Measurements from ENCODE around the gene AFF2. TPM values are rescaled to one million over a fixed set of nuclear protein-coding genes. Genes with fewer than 3 reads are reported as not detected.

Gene AFF2
- total RNA-seq, 1 experiment from 2014 or later = 0.16 TPM

DNA sequence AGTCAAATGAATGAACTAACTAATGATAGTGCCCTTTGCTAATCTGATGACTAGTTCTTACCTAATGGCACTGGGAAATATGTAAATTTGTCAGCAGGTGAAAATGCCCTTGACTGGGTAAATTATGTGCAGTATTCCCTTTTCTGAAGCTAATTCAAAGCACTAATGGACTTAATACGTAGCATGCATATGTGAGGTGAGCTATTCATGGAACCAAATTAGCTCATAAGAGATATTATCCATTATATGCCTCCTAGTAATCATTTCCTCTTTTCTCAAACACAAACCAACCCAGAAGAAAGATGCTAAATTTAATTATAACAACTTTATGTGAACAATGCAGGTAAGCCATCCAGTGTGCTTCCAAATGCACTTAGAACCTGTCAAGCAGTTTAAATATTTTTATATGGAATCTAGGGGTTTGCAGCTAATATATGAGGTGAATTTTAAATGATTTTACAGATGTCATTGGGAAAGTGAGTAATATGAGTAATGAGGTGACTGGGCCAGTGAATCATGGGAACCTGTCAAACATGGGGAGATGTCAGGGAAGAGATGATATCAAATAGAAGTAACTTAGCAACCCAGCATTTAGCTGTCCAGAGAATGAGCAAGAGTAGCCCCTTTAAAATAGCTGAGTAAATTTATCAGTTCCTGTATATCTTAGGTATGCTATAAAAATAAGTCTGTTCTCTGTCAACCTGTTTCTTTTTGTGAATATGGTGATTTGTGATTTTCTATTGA lies 315.0 kb downstream of the AFF2 start:
- no TSS peak for BruUV-seq (replicated peaks)
- intact Hi-C loops (cut with micrococcal nuclease; ENCODE audit: unreplicated experiment) = no loop called here
- Histone ChIP-seq H3K4me1 (no peaks in the 10 kb centered on the region), H3K9me3 (no peaks in the 10 kb centered on the region), H3K4me3 (ENCODE audit: low read depth, low read length) (no peak overlapping the region), H3K27me3 (replicated peaks; ENCODE audit: control insufficient read depth, insufficient read depth, low read length) (no peaks in the 10 kb centered on the region), H3K36me3 (ENCODE audit: control insufficient read depth, insufficient read depth, low read length) (no peaks in the 10 kb centered on the region)
- no peak overlapping the region for H3K27ac Mint-ChIP-seq (ENCODE audit: unreplicated experiment)
- no peaks in the 10 kb centered on the region for H3K4me1 Mint-ChIP-seq (ENCODE audit: low read depth, unreplicated experiment)
- peaks cover 3% of the 10 kb centered on the region for H3K27me3 Mint-ChIP-seq (ENCODE audit: insufficient read depth, unreplicated experiment)
- ChIA-PET CTCF (no interaction called here), POLR2A (no interaction called here)
- H3K36me3 Mint-ChIP-seq (ENCODE audit: insufficient read depth, unreplicated experiment) = no peaks in the 10 kb centered on the region
- no peak overlapping the region for H3K4me3 Mint-ChIP-seq (ENCODE audit: unreplicated experiment)
- TF ChIP-seq, protein P1, sequence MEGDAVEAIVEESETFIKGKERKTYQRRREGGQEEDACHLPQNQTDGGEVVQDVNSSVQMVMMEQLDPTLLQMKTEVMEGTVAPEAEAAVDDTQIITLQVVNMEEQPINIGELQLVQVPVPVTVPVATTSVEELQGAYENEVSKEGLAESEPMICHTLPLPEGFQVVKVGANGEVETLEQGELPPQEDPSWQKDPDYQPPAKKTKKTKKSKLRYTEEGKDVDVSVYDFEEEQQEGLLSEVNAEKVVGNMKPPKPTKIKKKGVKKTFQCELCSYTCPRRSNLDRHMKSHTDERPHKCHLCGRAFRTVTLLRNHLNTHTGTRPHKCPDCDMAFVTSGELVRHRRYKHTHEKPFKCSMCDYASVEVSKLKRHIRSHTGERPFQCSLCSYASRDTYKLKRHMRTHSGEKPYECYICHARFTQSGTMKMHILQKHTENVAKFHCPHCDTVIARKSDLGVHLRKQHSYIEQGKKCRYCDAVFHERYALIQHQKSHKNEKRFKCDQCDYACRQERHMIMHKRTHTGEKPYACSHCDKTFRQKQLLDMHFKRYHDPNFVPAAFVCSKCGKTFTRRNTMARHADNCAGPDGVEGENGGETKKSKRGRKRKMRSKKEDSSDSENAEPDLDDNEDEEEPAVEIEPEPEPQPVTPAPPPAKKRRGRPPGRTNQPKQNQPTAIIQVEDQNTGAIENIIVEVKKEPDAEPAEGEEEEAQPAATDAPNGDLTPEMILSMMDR (IDR thresholded peaks at IDR 0.05; ENCODE audit: insufficient read depth in 1 of 2, low read depth in 1 of 2, low read length in 1 of 2, severe bottlenecking in 1 of 2, unreplicated experiment in 1 of 2) = no peak
- H3K9me3 Mint-ChIP-seq (ENCODE audit: unreplicated experiment) = no peaks in the 10 kb centered on the region
- DNase-seq = no peak

GRCh38 chrX:148823986-148824385 lies 323.6 kb downstream of the AFF2 start:
- Mint-ChIP-seq H3K27me3 (ENCODE audit: insufficient read depth, unreplicated experiment) (no peaks in the 10 kb centered on the region), H3K4me1 (ENCODE audit: low read depth, unreplicated experiment) (no peaks in the 10 kb centered on the region), H3K9me3 (ENCODE audit: unreplicated experiment) (no peaks in the 10 kb centered on the region)

DNA sequence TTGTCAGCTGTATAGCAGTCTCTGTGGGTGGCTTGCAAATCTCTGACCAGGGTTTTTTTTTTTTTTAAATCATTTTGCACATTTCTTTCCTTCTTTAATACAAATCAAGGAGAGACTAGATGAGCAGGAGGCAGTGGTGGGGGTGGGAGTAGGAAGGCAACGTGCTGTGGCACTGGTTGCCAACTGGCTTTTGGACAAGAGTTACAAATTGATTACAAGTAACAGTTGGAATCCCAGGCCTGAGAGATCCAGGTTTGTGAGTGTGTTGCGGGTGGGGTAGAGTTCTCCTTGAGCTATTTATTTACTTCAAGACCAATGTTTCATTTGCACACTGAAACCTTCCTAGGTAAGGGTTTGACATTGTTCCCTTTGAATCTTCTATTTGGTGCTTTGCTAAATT lies 325.3 kb downstream of the AFF2 start:
- intact Hi-C loops (cut with micrococcal nuclease; ENCODE audit: unreplicated experiment) = no loop called here
- Histone ChIP-seq H3K4me1 (no peaks in the 10 kb centered on the region), H3K9me3 (no peaks in the 10 kb centered on the region), H3K36me3 (ENCODE audit: control insufficient read depth, insufficient read depth, low read length) (no peaks in the 10 kb centered on the region), H3K27me3 (replicated peaks; ENCODE audit: control insufficient read depth, insufficient read depth, low read length) (no peaks in the 10 kb centered on the region), H3K4me3 (ENCODE audit: low read depth, low read length) (no peak overlapping the region)
- ChIA-PET CTCF (no interaction called here), POLR2A (no interaction called here)
- DNase-seq = no peak
- Mint-ChIP-seq H3K4me3 (ENCODE audit: unreplicated experiment) (no peak overlapping the region), H3K4me1 (ENCODE audit: low read depth, unreplicated experiment) (no peaks in the 10 kb centered on the region), H3K9me3 (ENCODE audit: unreplicated experiment) (no peaks in the 10 kb centered on the region), H3K36me3 (ENCODE audit: insufficient read depth, unreplicated experiment) (no peaks in the 10 kb centered on the region), H3K27ac (ENCODE audit: unreplicated experiment) (no peak overlapping the region), H3K27me3 (ENCODE audit: insufficient read depth, unreplicated experiment) (no peaks in the 10 kb centered on the region)
- BruUV-seq (replicated peaks) = no TSS peak
- TF ChIP-seq, protein P1 (IDR thresholded peaks at IDR 0.05; ENCODE audit: insufficient read depth in 1 of 2, low read depth in 1 of 2, low read length in 1 of 2, severe bottlenecking in 1 of 2, unreplicated experiment in 1 of 2) = no peak

More at GRCh38 chrX:148823986-148824385, 323.6 kb downstream of the AFF2 start:
- Histone ChIP-seq H3K27me3 (replicated peaks; ENCODE audit: control insufficient read depth, insufficient read depth, low read length) (no peaks in the 10 kb centered on the region), H3K36me3 (ENCODE audit: control insufficient read depth, insufficient read depth, low read length) (no peaks in the 10 kb centered on the region), H3K9me3 (no peaks in the 10 kb centered on the region), H3K4me3 (ENCODE audit: low read depth, low read length) (no peak overlapping the region), H3K4me1 (no peaks in the 10 kb centered on the region)
- DNase-seq = no peak
- Mint-ChIP-seq H3K36me3 (ENCODE audit: insufficient read depth, unreplicated experiment) (no peaks in the 10 kb centered on the region), H3K4me3 (ENCODE audit: unreplicated experiment) (no peak overlapping the region), H3K27ac (ENCODE audit: unreplicated experiment) (no peak overlapping the region)
- intact Hi-C loops (cut with micrococcal nuclease; ENCODE audit: unreplicated experiment) = no loop called here
- TF ChIP-seq, protein P1 (IDR thresholded peaks at IDR 0.05; ENCODE audit: insufficient read depth in 1 of 2, low read depth in 1 of 2, low read length in 1 of 2, severe bottlenecking in 1 of 2, unreplicated experiment in 1 of 2) = no peak
- BruUV-seq (replicated peaks) = no TSS peak
- ChIA-PET POLR2A (no interaction called here), CTCF (no interaction called here)
